Right lung (tissue), 5 donors: ENCODE results near the gene PMFBP1. TPM values are rescaled to one million over a fixed set of nuclear protein-coding genes. Genes with fewer than 3 reads are reported as not detected.

Source experiments
- polyA plus RNA-seq, 5 donors: library from polyadenylated mRNA; unstranded; fragments of 120-200 nt; gene quantifications; one replicate each; pipeline versions ENCODE4 v1.2.1 to v1.2.3, GENCODE V29; 2013; ENCODE audit warnings: inconsistent platforms in 1 of 5, low replicate concordance in 1 of 5; ENCODE audit not compliant: insufficient read length in 5 of 5, insufficient read depth in 1 of 5

Gene PMFBP1
- polyA plus RNA-seq, 5 donors: 2.9 to 5.8 (median 3.4) TPM

Other genes starting within 250 kb of the PMFBP1 start
- under 1 TPM; 0.09 to 0.25 (median 0.15) TPM for gene PKD1L3, start 171.8 kb downstream of the PMFBP1 start, polyA plus RNA-seq
- gene DHODH, start 163.4 kb downstream of the PMFBP1 start, polyA plus RNA-seq: 10 to 100 TPM; 15.4 to 21.3 (median 17.4) TPM
- gene HP, start 117.7 kb downstream of the PMFBP1 start, polyA plus RNA-seq: 1 to 10 TPM in 4 of 5 donors, under 1 TPM in 1; 0.42 to 1.5 (median 1.1) TPM
- under 1 TPM in 4 of 5 donors, not detected in 1; 0.13 to 0.99 (median 0.18) TPM for gene HPR, start 108.9 kb downstream of the PMFBP1 start, polyA plus RNA-seq
- 10 to 100 TPM; 14.0 to 22.7 (median 22.2) TPM for gene TXNL4B, start 78.5 kb downstream of the PMFBP1 start, polyA plus RNA-seq
- gene DHX38, start 78.3 kb downstream of the PMFBP1 start, polyA plus RNA-seq: 10 to 100 TPM; 61.7 to 78.0 (median 75.5) TPM